ENCODE measurements around the gene KANSL1.
A peak's percentile ranks its signal among the peaks of the same experiment; 100 is the strongest.
"Not testable (repeated sequence)": the region's sequence is repeated elsewhere in the genome, so short reads cannot be mapped to it uniquely, and the experiment has no call there.

Gene KANSL1, protein sequence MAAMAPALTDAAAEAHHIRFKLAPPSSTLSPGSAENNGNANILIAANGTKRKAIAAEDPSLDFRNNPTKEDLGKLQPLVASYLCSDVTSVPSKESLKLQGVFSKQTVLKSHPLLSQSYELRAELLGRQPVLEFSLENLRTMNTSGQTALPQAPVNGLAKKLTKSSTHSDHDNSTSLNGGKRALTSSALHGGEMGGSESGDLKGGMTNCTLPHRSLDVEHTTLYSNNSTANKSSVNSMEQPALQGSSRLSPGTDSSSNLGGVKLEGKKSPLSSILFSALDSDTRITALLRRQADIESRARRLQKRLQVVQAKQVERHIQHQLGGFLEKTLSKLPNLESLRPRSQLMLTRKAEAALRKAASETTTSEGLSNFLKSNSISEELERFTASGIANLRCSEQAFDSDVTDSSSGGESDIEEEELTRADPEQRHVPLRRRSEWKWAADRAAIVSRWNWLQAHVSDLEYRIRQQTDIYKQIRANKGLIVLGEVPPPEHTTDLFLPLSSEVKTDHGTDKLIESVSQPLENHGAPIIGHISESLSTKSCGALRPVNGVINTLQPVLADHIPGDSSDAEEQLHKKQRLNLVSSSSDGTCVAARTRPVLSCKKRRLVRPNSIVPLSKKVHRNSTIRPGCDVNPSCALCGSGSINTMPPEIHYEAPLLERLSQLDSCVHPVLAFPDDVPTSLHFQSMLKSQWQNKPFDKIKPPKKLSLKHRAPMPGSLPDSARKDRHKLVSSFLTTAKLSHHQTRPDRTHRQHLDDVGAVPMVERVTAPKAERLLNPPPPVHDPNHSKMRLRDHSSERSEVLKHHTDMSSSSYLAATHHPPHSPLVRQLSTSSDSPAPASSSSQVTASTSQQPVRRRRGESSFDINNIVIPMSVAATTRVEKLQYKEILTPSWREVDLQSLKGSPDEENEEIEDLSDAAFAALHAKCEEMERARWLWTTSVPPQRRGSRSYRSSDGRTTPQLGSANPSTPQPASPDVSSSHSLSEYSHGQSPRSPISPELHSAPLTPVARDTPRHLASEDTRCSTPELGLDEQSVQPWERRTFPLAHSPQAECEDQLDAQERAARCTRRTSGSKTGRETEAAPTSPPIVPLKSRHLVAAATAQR (N-terminal part only)

DNA sequence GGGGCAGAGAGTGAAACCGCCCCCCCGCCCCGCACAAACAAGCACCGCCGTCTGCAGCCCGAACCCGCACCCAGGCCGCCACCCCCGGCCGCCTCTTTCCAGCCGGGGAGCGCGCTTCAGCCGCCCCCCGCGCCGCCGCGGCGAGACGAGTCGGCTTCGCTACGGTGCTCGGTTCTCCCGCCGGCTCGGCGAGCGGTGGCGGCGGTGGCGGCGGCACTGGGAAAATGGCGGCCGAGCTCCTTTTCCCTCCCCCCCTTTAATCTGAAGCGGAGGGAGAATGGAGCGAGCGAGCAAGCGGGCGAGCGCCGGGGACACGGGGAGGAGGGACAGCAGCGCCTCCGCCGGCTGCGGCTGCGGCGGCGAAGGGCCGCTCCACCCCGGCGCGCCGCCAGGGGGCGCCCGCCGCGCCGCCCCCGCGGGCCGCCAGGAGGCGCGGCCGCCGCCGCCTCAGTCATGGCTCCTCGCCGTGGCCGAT lies at the start of gene KANSL1:
Gene KANSL1 (minus strand): TSS at position 279 of the 475 bp plus-strand sequence. CDS start 21,286 bp downstream, outside the sequence.
- DNase-seq, result peak; percentile 93

DNA sequence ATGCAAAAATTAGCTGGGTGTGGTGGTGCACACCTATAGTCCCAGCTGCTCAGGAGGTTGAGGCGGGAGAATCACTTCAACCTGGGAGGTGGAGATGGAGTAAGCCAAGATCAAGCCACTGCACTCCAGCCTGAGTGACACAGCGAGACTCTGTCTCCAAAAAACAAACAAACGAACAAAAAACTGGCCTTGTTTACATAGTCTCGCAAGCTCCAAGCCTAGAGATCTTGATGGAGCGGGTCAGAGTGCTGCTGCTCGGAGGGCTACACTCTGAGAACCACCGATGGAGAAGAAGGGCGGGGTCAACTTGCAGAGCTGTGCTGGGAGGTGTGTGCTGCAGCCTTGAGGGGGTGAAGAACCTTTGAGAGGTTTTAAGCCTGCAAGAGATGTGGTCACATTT lies 38.1 kb upstream of the KANSL1 start:
- not testable (repeated sequence) for DNase-seq

DNA sequence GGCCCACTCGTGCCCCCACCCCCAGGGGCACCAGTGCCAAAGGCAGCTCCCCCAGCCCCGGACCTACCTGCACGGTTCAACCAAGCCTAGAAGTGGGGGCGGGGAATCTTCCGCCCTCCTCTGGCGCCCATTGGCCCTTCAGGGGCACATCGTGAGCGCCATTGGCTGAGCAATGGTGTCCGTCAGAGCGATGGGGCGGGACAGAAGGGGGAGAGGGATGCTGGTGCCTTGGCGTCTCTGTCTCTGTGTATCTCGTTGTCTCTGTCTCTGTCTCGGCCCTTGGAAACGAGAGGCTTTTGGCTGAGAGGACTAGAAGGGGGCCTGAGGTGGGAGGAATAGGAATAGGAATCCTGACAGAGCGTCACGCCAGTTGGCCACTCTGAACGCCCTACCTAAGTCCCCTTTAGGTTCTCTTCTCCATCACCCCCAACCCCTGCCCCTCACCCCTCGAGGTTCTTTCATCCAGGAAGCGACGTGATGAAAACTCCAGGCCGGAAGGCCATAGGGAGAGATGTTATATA lies 32.1 kb upstream of the KANSL1 start:
- DNase-seq, result peak; percentile 95

DNA sequence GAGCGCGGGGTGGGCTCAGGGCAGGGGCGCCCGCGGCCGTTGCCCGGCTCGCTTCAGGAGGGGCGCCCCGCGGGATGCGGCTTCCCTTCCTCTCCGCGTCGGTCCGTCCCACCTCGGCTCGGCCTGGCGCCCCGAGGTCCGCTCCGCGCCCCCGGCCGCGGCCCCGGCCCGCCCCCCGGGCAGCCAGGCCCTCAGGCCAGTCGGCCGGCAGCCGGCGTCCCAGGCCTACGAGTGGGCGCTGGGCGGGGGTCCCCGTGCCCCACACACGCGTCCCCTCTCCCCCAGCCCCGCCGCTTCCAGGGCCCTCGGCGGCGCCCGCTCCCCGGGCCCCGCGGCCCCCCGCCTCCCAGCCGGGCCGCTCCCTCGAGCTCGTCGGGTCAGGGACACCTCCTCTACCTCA lies 31.6 kb upstream of the KANSL1 start:
- DNase-seq, result not testable (repeated sequence)

DNA sequence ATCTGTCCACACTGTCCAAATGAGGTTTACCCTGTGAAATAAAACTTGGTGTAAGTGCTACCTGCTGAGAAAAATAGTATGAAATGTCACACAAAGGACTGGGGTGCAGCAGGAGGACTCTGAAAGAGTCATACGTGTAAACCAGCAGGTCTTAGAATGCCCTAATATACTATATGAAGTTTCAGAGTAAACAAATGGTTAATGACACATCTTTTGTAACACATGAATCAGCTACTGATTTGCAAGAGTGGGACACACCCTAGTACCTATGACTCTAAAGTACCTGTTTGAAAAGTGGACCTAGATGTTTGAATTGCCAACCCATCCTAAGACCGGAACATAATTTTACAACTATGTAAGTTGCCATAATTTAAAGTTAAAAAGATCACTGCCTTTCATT lies 29.8 kb upstream of the KANSL1 start:
- DNase-seq, result not testable (repeated sequence)

DNA sequence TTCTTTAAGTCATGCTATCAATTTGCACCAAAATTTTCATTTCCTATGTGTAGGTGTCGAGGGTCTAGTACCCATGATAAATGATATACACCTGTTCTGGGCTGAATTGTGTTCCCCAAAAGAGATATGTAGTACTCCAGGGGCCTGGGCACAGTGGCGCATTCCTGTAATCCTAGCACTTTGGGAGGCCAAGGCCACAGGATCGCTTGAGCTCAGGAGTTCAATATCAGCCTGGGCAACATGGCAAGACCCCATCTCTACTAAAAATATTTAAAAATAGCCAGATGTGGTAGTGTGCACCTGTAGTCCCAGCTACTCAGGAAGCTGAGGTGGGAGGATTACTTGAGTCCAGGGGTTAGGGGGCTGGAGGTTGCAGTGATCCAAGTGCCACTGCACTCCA lies 23.5 kb upstream of the KANSL1 start:
- no peak for DNase-seq

DNA sequence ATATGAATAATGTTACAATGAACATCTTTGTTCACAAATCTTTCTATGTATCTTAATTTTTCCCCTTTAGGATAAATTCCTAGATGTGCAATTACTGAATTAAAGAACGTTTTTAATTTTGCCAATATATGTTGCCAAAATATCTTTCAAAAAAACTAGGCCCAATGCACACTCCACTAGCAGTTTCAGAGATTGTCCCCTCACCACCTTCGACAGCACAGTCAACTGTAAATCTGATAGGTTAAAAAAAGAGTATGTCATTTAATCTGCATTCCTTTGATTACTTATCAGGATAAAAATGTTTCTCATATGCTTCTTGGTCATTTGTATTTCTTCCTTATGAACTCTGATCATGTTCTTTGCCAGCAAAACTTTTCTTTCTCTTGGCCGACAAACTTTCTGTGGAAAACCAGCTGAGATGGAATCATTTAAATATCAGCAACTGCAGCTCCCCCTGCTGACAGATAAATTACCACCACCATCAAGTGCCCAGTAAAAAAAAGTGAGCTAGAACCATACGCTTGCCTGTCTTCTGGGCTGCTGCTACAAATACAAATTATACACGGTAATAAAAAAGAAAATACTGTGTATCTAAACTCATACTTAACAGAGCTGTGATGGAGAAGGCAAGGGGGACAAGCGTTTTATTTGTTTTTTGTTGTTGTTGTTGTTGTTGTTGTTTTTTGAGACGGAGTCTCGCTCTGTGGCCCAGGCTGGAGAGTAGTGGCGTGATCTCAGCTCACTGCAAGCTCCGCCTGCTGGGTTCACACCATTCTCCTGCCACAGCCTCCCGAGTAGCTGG lies 19.6 kb upstream of the KANSL1 start:
- no peak for DNase-seq

DNA sequence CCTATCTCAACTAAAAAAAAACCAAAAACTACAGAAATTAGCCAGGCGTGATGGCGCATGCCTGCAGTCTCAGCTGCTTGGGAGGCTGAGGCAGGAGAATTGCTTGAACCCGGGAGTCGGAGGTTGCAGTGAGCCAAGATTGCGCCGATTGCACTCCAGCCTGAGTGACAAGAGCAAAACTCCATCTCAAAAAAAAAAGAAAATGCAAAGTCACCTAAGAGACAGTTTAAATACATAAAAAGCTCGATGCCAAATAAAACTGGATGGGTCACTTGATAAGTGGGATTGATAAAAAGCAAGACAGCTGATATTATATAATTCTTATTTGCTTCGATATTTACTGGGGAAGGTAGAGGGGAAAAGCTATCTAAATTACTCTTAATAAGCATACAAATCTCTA lies 15.8 kb upstream of the KANSL1 start:
- no peak for DNase-seq

DNA sequence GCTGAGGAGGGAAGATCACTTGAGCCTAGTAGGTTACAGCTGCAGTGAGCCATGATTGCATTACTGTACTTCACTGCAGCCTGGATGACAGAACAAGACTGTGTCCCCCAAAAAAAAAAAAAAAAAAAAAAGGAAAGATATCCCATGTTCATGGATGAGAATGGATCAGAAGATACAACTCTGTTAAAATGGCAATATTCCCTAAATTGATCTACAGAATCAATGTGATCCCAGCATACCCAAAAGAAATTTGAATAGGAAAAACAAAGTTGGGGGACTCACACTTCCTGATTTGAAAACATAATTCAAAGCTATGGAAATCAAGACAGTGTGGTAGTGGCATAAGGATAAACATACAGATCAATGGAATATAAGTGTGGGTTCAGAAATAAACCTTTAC lies 12.7 kb upstream of the KANSL1 start:
- no peak for DNase-seq

DNA sequence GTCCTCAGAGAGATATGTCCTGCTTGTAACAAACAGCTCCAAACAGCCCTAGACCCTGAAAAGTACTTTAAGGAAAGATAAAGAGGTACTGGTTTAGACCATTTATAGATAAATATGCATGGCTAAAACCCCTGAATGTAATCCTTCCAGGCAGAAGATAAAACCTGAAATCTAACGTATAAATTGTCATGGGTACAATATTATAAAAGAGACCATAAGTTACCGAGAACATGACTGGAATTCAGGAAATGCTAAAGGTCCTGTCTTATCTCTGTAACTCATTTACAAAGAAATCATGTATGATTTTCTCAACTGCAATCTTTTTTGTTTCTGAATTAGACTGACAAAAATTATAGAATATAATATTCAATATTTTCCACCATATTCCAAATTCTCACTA lies 9.2 kb upstream of the KANSL1 start:
- no peak for DNase-seq

DNA sequence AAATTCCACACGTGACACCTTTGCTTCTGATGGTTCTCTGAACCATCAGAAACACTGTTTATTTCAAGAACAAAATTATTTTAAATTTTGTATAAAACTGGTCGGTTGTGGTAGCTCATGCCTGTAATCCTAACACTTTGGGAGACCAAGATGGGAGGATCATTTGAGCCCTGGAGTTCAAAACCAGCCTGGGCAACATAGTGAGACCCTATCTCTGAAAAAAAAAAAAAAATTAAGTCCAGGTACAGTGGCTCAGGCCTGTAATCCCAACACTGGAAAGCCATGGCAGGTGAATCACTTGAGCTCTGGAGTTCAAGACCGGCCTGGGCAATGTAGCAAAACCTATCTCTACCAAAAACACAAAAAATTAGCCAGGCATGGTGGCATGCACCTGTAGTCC lies 8.3 kb upstream of the KANSL1 start:
- no peak for DNase-seq

DNA sequence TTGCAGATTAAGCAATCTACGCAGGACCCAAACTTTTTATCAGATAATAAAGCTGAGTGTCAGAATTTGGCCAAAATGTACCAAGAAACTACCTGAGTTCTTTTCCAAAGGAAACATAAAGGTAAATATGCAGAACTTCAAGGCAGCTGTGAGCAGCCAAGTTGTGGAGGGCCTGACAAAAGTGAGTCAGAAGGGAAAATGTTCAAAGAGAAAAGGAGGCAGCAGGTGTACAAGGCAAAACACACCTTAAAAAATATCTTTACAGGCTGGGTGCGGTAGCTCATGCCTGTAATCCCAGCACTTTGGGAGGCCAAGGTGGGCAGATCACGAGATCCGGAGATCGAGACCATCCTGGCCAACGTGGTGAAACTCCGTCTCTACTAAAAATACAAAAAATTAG lies 7.0 kb upstream of the KANSL1 start:
- DNase-seq, result no peak

DNA sequence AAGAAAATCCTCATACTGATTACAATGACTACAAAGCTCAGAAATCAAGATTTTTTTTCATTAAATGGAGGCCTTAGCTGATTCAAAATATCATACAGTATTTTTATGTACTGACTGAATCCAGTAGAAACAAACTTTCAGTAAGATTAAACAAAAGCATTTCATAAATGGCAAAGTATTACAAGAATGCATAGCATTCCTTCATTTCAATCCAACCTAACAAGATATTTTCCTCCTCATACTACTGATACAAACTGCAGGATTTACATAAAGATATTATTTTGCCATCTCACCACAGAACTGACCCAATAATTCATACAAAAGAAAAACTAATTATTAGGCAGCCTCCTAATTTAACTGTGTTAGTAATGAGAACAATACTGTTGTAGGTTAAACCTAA lies 6.2 kb upstream of the KANSL1 start:
- DNase-seq, result no peak

DNA sequence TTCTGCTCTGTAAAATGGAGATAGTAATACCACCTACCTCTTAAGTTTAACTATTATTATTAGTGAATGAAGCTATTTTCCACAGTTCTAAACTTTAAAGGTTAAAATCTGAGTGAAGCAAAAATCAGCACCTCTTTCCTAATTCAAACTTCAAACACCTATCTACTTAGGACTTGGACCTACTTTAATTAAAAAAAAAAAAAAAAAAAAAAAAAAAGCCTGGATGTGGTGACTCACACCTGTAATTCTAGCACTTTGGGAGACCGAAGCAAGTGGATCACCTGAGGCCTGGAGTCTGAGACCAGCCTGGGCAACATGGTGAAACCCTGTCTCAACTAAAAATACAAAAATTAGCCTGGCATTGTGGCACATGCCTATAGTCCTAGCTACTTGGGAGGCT lies 5.0 kb upstream of the KANSL1 start:
- no peak for DNase-seq

DNA sequence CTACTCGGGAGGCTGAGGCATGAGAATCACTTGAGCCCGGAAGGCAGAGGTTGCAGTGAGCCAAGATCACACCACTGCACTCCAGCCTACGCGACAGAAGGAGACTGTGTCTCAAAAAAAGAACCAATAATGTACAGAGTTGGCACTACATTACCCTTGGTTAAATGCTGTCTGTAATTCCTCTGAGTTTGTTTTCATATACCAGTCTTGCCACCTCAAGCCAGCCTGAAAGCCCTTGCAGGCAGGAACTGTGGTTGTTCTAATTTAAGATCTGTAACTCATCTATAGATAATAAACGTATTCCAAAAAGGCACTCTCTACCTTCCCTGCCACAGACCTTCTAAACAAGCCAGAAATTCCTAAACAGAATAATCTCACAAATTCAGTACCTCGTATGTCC lies 4.3 kb upstream of the KANSL1 start:
- DNase-seq, result no peak

DNA sequence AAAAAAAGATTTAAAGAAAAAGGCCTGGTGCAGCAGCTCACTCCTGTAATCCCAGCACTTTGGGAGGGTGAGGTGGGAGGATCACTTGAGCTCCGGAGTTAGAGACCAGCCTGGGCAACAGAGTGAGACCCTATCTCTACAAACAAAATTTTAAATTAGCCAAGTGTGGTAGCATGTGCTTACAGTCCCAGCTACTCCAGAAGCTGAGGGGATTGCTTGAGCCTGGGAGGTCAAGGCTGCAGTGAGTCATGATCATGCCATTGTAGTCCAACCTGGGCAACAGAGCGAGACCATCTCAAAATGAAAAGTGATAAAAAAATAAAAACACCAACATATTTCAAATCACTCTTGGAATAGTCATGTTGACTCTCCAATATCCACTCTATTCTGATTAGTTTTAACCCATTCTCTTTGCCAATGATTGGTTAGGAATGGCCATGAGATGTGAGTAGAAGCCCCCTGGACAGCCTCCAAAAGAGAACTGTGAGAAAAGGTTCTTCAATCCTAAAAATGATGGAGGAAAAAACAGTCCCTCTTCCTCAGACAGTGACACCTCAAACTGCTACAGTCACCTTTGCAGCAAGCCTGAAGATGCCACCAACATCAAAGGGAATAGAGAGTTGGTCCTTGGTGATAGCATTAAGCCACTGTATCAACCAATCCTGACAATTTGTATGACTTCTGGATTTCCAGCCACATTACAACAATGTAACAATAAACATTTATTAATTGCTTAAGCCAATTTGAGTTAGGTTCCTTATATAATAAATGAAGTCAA lies 2.9 kb upstream of the KANSL1 start:
- DNase-seq, result no peak

DNA sequence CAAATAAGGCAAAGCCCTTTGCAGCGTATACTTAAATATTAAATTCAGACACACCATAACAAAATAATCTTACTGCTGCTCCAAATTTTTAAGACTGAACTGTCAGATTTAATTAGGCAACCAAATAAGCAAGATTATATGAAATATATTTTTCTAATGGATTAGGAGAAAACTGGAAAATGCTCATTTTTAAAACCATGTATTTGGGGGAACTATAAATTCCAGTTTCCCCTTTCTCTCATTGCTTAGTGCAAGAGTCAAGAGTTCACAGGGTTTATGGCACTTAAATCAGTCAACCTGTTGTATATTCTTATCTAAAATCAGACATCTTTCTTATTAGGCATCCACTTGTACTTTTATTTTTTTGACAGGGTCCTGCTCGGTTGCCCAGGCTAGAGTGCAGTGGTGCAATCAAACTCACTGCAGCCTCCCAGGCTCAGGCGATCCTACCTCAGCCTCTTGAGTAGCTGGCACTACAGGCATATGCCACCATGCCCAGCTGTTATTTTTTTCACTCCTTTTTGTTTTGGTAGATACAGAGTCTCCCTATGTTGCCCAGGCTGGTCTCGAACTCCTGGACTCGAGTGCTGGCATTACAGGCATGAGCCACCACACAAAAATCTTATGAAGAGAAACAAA lies 2.1 kb upstream of the KANSL1 start:
- no peak for DNase-seq

DNA sequence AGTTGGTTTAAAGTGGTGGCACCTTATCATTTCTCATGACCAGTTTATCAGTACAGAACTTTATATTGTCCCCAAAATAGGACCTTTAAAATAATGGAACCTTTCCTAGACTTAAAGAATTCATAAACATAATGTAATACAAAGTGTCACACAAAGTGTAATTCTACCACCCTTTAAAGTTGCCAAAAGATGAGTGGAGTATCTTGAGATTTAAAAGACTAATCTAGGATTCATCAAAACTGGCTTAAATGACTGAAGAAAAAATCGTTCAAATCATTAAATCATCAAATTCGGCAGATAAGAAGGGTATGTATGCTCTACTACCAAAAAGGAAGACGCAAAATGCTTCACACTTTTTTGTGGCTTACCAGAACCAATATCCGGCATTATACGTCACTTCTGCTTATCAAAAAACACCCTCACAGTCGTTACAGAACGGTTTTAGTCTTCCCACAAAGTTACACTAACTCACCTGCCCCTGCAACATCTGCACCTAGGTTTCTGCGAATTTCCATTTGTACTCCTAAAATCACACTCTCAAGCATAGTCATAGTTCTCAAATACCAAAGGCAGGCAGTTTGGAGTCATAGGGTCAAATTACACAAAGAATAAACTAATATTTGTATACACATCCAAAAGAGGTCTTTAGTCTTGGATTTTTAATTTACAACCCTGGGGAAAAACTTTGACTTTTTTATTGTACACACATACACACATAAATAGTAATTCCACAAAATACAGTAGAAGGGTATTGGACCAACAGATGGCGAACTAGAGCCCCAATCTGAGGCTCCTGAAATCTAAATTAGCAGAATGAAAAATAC lies 1.4 kb upstream of the KANSL1 start:
- no peak for DNase-seq

DNA sequence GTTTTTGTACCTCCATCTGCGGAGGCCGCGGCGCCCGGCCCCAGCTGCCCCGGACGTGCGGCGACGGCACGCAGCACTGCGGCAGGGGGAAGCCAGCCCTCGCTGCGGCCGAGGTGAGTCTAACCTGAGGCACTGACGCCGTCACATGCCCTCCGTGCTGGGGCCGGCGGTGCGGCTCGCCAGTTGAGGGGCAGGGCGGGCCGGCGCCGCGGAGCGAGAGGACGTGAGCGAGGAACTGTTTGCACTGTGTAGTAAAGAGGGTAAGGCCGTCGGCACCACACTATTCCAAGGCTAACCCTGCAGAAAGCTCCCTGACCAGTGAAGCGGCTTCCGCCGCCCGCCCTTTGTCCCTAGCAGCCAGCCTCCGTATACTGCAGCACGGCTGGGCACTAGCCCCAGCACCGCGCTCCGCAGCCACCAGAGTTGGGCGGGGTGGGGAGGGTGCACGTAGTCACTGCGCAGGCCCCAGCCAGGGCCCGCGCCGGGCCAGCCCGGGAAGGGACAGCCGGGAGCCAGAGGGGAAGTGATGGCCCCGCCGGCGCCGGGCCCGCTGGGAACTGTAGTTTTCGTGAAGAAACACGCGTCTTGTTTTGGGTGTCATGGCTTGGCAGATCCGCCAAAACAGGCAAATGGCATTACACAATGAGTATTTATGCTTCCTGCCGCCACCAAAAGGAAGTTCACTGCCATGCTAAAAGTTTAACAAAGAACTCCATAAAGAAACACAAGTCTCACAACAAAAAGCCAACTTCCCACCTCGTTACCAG lies 580 bp upstream of the KANSL1 start:
- peak; percentile 97 for DNase-seq

All from activated CD8-positive, alpha-beta memory T cell treated with anti-CD3 and anti-CD28 coated beads, Interleukin-2, amount 50 U/mL, for 48 hours (primary cell).